Stomach smooth muscle (tissue), 2 donors: ENCODE data around the gene PDCD4.

Experiments used
- H3K27ac ChIP-seq: one replicate; pipeline ENCODE4 v1.7.0; 2013; ENCODE audit warnings: mild to moderate bottlenecking, low read length, inconsistent platforms
- H3K27me3 ChIP-seq, 2 donors: one replicate each; pipeline ENCODE4 v1.7.0; 2013; ENCODE audit warnings: low read length in 2 of 2; ENCODE audit not compliant: insufficient read depth in 2 of 2, control insufficient read depth in 1 of 2
- H3K36me3 ChIP-seq, 2 donors: one replicate each; pipeline ENCODE4 v1.7.0; 2013; ENCODE audit warnings: low read length in 2 of 2; ENCODE audit not compliant: control insufficient read depth in 2 of 2, insufficient read depth in 2 of 2
- H3K4me1 ChIP-seq: one replicate; pipeline ENCODE4 v1.7.0; 2013; ENCODE audit warnings: low read length; ENCODE audit not compliant: control insufficient read depth, insufficient read depth
- H3K4me3 ChIP-seq, 2 donors: one replicate each; pipeline ENCODE4 v1.7.0; 2013; ENCODE audit warnings: low read length in 2 of 2
- H3K9ac ChIP-seq, 2 donors: one replicate each; pipeline ENCODE4 v1.7.0; 2013; ENCODE audit warnings: low read length in 2 of 2, mild to moderate bottlenecking in 1 of 2
- H3K9me3 ChIP-seq, 2 donors: one replicate each; pipeline ENCODE4 v1.7.0; 2013; ENCODE audit warnings: low read length in 2 of 2; ENCODE audit not compliant: control insufficient read depth in 2 of 2
- donor health status: healthy.
- donor health status: Pancreatic carcinoma.

Gene PDCD4

DNA sequence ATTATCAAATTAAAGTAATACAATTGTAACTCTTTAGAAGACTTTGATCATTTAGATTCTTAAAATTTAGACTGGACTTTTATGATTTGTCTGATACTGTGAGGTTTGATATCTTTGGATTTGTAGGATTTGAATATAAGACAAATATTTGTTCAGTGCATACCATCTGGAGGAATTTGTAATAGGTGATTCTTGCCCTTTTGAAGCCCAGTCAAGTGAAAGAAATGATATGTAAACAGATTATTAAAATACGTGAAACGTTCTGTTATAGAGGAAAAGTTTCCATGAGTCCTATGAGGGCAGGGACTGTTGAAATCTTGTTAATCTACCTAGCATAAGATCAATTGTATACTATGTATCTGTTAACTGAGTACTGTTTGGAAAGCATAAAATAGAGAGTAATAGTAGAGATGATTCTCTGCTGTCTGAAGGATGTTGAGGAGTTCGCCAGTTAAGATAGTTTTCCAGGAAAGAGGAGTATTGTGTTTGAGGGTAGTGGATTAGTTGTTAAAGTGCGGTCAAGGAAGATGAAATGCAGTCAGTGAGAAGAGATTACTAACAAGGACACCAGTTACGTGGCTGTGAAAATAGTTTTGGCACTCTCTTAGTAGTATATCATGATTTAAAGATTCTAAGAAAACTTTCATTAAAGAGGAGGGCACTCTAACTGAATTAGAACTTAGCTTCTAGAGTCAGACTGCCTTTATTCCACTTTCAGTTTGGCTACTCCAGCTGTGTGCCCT lies 14.4 kb downstream of the PDCD4 start:
- H3K27me3 ChIP-seq: no peaks in the 10 kb centered on the region
- no peaks in the 10 kb centered on the region for H3K9me3 ChIP-seq
- H3K9ac ChIP-seq: no peak overlapping the region
- peaks cover 3% of the 10 kb centered on the region for H3K4me1 ChIP-seq
- H3K36me3 ChIP-seq: peaks cover 11 to 21% of the 10 kb centered on the region in 2 donors
- no peak overlapping the region for H3K4me3 ChIP-seq
- no peak overlapping the region for H3K27ac ChIP-seq

DNA sequence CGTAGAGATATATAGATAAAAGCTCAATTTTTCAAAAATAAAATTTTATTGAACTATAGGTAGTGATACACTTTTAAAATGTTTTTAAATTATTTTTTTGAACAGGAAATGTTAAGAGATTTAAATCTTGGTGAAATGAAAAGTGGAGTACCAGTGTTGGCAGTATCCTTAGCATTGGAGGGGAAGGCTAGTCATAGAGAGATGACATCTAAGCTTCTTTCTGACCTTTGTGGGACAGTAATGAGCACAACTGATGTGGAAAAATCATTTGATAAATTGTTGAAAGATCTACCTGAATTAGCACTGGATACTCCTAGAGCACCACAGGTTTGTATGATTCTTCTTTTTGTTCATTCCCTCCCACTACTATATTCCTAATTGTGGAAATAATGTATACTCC lies 15.8 kb downstream of the PDCD4 start:
- no peak overlapping the region for H3K27ac ChIP-seq

DNA sequence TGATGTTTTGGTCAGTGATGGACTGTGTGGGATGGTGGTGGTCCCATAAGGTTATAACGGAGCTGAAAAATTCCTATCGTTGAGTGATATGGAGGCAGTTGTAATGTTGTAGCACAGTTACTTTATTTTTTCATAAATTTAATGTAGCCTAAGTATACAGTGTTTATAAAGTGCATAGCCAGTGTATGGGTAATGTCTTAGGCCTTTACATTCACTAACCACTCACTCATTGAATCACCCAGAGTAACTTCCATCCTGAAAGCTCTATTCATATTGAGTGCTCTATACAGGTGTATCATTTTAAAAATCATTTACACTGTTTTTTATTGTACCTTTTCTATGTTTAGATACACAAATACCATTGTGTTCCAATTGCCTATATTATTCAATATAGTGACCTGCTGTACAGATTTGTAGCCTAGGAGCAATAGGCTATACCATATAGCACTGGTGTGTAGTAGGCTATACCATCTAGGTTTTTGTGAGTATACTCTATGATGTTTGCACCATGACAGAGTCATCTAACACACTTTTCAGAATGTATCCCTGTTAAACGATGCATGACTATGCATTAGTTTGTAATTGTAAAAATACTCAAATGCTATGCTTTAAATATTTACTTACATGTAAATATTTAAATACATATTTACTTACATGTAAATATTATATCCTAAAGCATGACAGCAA lies 21.0 kb downstream of the PDCD4 start:
- no peaks in the 10 kb centered on the region for H3K27me3 ChIP-seq
- H3K4me1 ChIP-seq: no peaks in the 10 kb centered on the region
- no peak overlapping the region for H3K27ac ChIP-seq
- peaks cover 6 to 22% of the 10 kb centered on the region in 2 donors for H3K36me3 ChIP-seq
- H3K9ac ChIP-seq: no peak overlapping the region
- no peaks in the 10 kb centered on the region for H3K9me3 ChIP-seq
- no peak overlapping the region for H3K4me3 ChIP-seq

More for the DNA sequence above, 15.8 kb downstream of the PDCD4 start:
- Histone ChIP-seq H3K4me3 (no peak overlapping the region), H3K4me1 (peaks cover 3% of the 10 kb centered on the region), H3K36me3 (peaks cover 8 to 21% of the 10 kb centered on the region in 2 donors), H3K9ac (no peak overlapping the region), H3K9me3 (no peaks in the 10 kb centered on the region), H3K27me3 (no peaks in the 10 kb centered on the region)

DNA sequence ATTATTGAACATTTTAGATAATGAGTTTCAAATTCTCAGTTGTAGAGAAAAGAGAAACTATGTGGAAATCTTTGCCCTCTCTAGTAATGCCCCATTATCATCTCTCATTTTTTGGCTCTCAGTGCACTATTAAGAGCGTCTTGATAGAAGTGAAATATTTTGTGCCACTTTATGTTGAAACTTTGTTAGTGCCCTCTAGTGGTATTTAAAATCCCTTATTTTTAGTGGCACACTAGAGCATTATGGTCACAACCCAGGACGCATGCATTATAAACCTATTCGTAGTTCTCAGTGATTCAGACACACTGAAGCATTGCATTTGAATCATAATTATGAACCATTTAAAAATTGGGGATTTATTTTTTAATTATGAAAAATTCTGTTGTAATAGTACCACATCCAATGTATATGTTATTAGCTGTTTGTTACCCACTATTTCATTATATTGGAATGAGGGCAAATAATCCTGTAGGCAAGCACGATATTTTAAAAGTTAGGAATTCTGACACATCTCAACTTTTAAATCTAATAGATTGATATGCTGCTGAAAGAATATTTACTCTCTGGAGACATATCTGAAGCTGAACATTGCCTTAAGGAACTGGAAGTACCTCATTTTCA lies 21.9 kb downstream of the PDCD4 start:
- H3K9me3 ChIP-seq: no peaks in the 10 kb centered on the region
- H3K36me3 ChIP-seq: peaks cover 6 to 24% of the 10 kb centered on the region in 2 donors
- no peaks in the 10 kb centered on the region for H3K4me1 ChIP-seq
- no peak overlapping the region for H3K27ac ChIP-seq
- no peak overlapping the region for H3K4me3 ChIP-seq
- H3K9ac ChIP-seq: no peak overlapping the region
- H3K27me3 ChIP-seq: no peaks in the 10 kb centered on the region

DNA sequence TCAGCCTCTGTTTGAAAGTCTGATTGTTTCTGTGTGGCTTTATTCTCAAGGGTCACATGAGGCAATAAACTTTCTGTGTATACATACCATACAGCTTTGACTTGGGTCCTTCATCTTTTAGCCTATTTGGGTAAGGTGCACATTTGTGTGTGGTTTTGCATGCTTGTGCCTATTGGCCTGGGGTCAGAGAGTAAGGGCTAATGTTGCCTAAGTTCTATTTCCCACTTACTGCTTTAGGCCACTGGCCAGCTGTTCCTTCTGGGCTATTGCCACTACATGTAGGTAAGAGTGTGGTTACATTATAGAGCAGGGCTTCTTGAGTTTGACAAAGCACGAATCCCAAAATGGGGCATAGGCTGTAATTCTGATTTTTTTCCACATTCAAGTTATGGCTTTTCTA lies 25.5 kb downstream of the PDCD4 start:
- Histone ChIP-seq H3K36me3 (peaks cover 8 to 27% of the 10 kb centered on the region in 2 donors), H3K4me3 (no peak overlapping the region), H3K9me3 (no peaks in the 10 kb centered on the region), H3K27me3 (no peaks in the 10 kb centered on the region), H3K9ac (peak overlapping the region in 1 of 2 donors; percentile 25), H3K4me1 (no peaks in the 10 kb centered on the region), H3K27ac (no peak overlapping the region)

DNA sequence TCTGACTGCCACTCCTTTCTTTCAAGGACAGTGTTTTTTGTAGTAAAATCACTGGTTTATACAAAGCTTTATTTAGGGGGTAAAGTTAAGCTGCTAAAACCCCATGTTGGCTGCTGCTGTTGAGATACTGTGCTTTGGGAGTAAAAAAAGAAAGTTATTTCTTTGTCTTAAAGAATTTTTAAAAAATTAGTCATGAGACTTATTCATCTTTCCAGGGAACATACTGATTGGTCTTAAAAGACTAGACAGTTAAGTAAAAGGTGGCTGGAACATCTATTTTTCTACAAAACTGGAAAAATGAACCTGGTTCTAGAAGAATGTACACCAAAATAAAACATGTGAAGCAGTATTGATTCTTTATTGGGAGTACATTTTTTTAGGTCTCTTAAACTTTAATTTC lies 26.7 kb downstream of the PDCD4 start:
- H3K4me1 ChIP-seq: no peaks in the 10 kb centered on the region
- no peak overlapping the region for H3K27ac ChIP-seq
- peaks cover 11 to 24% of the 10 kb centered on the region in 2 donors for H3K36me3 ChIP-seq
- no peak overlapping the region for H3K4me3 ChIP-seq
- H3K9me3 ChIP-seq: no peaks in the 10 kb centered on the region
- H3K9ac ChIP-seq: no peak overlapping the region
- H3K27me3 ChIP-seq: no peaks in the 10 kb centered on the region

DNA sequence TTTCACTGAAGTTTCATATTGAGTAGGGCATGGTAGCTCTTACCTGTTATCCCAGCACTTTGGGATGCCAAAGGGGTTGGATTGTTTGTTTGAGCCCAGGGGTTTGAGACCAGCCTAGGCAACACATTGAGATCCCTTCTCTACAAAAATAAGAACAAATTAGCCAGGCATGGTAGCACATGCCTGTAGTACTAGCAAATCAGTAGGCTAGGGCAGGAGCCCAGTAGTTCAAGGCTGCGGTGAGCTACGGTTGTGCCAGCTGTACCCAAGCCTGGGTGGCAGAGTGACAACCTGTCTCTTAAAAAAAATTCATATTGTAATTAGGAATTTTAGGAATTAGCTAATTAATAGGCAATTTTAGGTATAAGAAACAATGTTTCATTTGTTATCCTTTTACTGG lies 29.3 kb downstream of the PDCD4 start:
- Histone ChIP-seq H3K9me3 (no peaks in the 10 kb centered on the region), H3K27me3 (no peaks in the 10 kb centered on the region), H3K9ac (no peak overlapping the region), H3K4me1 (no peaks in the 10 kb centered on the region), H3K4me3 (no peak overlapping the region), H3K27ac (no peak overlapping the region), H3K36me3 (peaks cover 5 to 20% of the 10 kb centered on the region in 2 donors)

DNA sequence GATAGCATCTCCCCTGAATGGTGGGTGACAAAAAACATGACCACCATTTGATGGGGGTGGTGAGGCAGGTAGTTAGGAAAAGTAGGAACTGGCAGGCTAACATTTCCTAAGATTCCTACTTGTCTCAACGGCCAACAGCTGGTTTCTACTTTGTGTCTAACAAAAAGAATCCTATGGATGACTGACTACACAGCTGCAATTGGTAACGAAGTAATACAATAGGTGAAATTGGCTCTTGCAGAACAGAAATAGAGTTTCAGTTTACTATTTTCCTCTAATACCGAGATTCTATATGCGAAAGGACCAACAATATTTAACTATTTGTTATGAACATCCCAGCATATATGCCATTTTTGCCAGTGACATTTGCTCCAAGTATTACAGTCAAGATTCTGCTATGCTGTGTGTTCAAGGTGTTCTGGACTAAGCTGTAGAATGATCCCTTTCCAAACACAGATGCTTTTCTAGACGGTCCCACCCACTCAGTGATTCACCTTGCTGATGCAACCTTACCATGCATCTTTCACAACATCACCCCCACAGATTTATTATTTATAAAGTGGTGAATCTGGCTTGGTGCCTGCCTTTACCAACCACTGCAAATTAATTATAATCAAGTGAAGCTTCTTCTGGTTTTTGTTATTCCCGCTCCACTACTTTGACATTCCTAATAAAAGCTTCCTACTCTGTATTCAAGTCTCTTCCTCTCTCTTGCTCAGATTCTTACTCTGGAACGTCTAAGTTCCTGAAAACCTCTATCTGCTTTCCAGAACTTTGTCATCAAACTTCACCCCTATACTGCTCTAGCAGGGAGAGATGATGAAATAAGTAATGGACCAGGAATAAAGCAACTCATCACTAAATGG lies 30.5 kb downstream of the PDCD4 start:
- Histone ChIP-seq H3K27ac (no peak overlapping the region), H3K9me3 (no peaks in the 10 kb centered on the region), H3K36me3 (peaks cover 5 to 13% of the 10 kb centered on the region in 2 donors), H3K4me1 (no peaks in the 10 kb centered on the region), H3K9ac (no peak overlapping the region), H3K4me3 (no peak overlapping the region), H3K27me3 (no peaks in the 10 kb centered on the region)

DNA sequence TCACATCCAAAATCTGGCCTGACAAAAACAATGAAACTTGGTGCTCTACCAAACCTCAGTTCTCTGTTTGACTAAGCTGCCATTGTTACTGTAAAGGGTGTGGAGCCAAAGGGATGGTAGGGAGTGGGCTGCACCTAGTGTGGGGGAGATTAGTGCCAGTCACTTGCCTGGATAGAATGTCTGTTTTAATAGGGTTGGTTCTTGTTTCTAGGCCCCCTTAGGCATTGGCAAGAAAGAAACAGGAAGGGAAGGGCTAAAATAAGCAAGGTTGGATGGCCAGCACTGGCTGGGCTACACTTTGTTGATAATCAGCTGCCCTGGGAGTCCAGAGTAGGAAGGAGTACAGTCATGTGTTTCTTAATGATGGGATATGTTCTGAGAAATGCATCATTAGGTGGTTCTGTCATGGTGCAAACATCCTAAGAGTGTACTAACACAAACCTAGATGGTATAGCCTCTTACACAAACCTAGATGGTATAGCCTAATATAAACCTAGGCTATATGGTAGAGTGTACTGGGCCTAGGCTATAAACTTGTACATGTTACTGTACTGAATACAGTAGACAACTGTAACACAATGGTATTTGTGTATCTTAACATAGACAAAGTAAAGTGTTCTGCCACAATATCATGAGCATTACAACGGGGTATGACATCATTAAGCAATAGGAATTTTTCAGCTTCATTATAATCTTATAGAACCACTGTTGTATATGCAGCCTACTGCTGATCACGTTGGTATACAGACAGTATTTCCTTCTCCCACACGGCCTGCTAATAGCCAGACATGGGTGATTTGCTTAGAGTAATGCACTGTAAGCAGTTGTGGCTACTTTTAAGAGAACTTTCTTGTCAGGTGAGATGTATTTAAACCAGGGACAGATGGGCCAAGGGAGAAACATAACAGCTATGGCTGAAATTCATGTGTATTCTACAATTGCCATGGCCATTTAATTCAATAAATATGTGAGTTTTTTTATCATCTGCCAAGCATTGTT lies 31.9 kb downstream of the PDCD4 start:
- peaks cover 5 to 9% of the 10 kb centered on the region in 2 donors for H3K36me3 ChIP-seq
- H3K4me3 ChIP-seq: no peak overlapping the region
- H3K9me3 ChIP-seq: no peaks in the 10 kb centered on the region
- H3K27ac ChIP-seq: no peak overlapping the region
- no peak overlapping the region for H3K9ac ChIP-seq
- H3K4me1 ChIP-seq: no peaks in the 10 kb centered on the region
- no peaks in the 10 kb centered on the region for H3K27me3 ChIP-seq
